Thyroid gland (tissue), 4 donors: ENCODE measurements around the gene EPHX1.

Experiments
- CTCF ChIP-seq, 6 experiments: fragments of 200-600 bp in 3 of 6; fragments of 450-650 bp in 3 of 6; sonication (generic) in 3 of 6; IDR thresholded peaks; one replicate each; pipeline ENCODE4 v1.5.1; 2016 to 2019; ENCODE audit warnings: antibody characterized with exemption in 6 of 6, mild to moderate bottlenecking in 2 of 6, inconsistent platforms in 1 of 6, moderate library complexity in 1 of 6
- POLR2A ChIP-seq, 2 donors: fragments of 450-650 bp; IDR thresholded peaks; one replicate each; pipeline ENCODE4 v1.6.1; 2017; ENCODE audit warnings: antibody characterized with exemption in 2 of 2, mild to moderate bottlenecking in 2 of 2, moderate library complexity in 1 of 2

- no peak for TF ChIP-seq CTCF (IDR thresholded peaks at IDR 0.05)
- no peak for TF ChIP-seq POLR2A (IDR thresholded peaks at IDR 0.05)
Observed at GRCh38 chr1:225880222-225880588, 70.3 kb downstream of the EPHX1 start.
